ENCODE results near the gene OTUD5.

OTUD5 gene

DNA sequence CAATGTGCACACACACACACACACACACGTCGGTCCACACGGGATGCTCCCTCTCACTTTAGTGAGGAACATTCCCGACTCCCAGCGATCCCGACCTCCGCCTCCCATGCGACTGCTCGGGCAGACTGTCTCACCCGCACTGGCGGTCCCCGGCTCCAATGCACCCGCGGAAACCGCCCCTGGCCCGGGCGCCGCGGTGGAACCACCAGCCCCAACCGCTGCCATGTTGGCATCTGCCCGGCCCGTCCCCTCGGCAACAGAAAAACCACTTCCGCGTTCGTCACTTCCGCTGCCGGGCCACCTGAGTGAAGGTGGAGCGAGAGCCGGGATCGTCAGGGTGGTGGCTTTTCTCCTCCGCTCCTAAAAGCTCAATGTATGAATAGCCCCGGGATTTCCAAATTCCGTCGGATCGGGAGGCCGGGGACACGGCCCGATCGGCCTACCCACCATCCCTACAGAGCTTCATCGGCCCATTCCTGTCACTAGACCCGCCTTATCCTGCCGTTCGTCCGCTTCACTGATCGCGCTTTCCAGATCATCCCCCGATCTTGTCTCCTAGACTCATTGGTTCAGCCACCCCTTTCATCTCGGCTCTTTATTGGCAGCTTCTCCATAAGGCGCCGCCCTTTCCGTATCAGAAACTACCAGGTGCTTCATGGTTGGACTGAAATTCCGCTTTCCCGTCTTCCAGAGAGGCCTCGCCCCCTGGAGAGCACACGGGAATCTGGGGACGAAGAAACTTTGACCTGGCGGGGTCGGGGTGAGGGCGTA, 45.8 kb downstream of the OTUD5 start, which contains the start of gene SLC35A2:
SLC35A2 (minus strand) TSS at position 235 of the 771 bp plus-strand sequence; CDS start at position 225, 10 bp downstream.
- DNase-seq (ENCODE audit: low read depth in 2 of 2), result peak; percentile 54 to 65

DNA sequence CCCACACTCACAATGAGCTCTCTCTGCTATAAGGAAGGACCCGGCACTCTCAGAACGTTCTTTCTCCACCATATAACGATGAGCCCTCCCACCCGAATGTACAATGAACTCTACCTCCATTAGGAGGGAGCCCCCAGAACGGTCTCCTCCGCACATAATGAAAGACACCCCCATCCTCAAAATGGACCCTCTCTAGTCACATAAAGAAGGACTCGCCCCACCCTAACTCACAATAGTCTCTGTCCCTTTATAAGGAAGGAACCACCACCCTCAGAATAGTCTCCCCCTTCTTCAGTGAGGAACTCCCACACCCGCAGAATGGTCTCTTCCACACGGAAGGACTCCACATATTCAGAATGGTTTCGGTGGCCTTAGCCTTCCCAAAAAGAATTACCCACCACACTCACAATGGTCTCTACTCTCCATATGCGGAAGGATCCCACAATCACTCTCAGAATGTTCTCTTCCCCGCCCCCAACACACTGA, 46.4 kb downstream of the OTUD5 start:
- no peak for DNase-seq (ENCODE audit: low read depth in 2 of 2)

DNA sequence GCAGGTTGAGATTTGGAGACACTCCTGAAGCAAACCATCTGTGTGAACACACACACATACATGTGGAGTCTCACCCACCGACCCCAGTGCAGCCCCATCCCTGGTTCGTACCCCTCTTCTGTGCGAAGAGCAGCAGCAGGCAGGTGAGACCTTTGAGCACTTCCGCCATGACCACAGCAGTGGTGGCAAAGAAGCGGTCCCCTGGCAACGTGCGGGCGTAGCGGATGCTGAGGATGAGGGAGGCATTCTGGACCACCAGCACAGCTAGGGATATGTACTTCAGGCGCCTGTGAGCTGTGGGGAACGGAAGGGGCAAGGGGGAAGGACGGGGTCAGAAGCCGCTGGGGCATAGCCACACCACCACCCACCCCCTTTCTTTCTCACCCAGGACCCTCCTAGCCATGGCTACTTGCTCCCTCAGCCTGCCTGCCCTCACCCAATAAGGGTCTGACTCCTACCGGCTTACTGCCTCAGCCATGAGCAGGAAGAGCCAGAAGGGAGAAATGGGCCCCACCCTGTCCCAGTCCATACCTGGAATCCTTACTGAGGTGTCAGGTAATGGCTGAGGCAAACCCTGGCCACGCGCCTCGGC, 47.6 kb downstream of the OTUD5 start:
- no peak for DNase-seq (ENCODE audit: low read depth in 2 of 2)

DNA sequence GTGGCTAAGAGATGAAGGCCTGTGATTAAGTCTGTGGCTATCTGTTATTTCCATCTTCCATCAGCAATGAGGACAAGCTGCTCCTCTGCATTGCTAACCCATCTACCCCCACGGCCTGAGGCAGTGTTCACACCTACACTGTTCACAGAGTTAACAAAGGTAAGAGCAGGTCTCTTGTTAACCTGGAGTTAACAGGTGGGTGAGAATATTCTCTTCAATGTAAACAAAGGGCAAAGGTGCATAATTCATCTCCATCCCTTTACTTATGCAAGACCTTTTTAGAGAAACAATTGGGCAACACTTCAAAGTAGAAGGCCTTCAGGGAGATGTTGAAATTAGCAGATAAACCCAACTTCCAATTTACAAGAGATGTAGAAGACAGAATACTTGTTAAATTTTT, 48.8 kb downstream of the OTUD5 start:
- no peak for DNase-seq (ENCODE audit: low read depth in 2 of 2)

DNA sequence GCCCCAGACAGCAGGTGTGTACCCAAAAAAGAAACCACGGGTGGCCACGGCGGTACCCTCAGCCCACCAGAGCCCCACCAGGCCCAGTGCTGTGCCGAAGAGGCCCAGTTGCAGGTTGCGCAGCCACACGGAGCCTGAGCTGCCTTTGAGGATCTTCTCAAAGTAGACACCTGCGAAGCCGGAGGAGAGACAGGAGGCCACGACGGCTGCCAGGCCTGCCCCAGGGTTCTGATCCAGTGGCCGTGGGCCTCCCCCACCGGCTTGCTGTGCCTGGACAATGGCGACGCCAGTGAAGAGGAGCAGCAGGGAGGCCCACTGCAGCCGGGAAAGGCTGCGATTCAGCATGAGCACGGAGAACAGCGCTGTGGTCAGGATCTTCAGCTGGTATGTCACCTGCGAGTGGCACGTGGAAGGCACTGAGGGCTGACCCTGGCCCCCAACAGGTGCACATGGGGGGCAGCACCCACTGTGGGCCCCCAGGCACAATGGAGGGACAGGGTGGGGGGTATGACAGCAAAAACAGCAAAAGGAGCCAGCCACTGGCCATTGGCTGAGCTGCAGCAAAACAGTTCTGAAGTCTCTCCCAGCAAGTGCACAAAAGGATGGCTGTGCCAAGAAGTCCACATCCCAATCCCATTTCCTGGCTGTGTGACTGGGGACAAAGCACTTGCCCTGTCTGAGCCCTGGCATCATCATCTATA, 52.2 kb downstream of the OTUD5 start:
- no peak for DNase-seq (ENCODE audit: low read depth in 2 of 2)

DNA sequence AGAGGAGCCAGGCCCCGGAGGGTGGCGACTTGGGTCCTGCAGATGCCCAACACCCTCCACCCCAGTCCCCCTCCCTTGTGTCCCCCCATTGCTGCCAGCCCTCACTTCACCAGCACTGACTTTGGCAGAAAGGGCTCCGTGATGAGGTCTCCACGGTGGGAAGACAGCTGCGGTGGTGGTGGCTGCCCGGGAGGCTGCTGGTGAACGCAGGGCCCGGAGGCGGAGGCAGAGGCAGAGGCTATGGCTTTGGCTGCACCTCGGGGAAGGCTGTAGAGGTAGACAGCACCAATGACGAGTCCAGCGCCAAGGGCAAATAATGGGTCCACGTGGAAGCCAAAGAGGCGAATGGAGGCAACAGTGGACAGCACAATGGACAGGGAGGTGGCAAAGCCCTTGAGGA, 52.8 kb downstream of the OTUD5 start:
- DNase-seq (ENCODE audit: low read depth in 2 of 2), result no peak

DNA sequence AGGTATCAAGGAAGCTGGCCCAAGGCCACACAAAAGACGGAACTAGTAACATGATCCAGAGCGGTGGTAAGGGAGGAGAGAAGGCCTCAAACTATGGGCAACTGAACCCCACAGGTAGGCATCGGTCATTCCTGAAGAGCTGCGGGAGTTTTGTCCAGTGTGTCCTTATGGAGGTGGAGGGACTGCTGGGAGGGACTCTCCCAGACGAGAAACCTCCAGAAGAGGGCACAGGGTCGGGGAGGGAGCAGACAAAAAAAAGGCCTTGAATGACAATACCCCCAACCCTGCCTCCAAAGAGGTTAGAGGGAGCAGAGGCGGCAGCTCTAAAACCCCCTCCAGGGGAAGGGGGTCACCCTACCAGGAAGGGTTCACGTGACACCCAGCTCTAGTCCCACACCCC, 53.2 kb downstream of the OTUD5 start:
- DNase-seq (ENCODE audit: low read depth in 2 of 2), result no peak

DNA sequence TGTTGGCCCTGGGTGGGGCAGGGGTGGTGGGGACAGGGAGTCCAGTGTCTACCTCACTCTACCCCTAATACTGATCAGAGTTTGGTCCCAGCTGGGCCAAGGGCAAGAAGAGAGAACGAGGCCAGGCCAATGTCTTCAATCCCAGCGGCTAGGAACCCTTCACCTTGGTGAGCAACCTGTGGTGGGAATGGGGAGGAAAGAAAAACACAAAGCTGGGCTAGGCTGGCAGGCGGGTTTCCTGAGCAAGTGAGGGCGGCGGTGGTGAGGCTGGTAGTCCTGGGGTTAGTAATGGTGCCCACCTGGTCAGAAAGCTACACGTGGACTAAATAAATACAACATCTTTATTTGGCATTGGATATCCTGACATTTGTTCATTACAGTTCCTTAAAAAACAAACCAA, 54.1 kb downstream of the OTUD5 start:
- no peak for DNase-seq (ENCODE audit: low read depth in 2 of 2)

DNA sequence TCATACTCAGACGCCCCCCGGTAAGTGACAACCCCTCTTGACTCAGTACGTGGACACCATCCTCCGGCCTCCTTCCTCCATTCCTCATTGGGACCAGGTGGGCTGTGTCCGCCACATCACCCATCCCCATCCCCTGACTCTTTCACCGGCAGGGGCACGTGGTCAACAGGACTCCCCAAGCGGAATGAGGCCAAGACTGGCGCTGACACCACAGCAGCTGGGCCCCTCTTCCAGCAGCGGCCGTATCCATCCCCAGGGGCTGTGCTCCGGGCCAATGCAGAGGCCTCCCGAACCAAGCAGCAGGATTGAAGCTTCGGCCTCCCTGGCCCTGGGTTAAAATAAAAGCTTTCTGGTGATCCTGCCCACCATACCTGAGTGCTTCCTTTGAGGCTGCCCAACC, 54.6 kb downstream of the OTUD5 start:
- DNase-seq (ENCODE audit: low read depth in 2 of 2), result no peak

DNA sequence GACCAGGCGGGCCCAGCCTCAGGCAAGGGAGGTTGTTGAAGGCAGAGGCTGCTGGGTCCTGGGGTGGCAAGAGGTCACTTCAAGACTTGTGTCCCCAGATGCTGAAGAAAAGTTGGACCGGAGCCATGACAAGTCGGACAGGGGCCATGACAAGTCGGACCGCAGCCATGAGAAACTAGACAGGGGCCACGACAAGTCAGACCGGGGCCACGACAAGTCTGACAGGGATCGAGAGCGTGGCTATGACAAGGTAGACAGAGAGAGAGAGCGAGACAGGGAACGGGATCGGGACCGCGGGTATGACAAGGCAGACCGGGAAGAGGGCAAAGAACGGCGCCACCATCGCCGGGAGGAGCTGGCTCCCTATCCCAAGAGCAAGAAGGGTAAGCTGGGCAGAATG, 55.3 kb downstream of the OTUD5 start:
- no peak for DNase-seq (ENCODE audit: low read depth in 2 of 2)

DNA sequence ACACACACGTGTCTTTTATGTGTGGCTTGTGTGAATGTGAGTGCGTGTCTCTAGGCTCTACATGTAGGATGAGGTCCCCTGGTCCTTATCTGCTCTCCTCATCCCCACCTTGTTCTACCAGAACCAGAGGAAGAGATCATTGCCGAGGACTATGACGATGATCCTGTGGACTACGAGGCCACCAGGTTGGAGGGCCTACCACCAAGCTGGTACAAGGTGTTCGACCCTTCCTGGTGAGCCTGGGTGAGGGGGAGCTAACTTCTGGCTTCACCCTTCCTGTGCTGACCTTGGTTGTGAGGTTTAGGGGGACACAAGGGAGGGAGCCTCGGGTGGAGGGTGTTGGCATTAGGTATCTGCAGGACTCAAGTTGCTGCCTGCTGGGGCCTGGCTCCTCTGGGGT, 56.3 kb downstream of the OTUD5 start:
- no peak for DNase-seq (ENCODE audit: low read depth in 2 of 2)

DNA sequence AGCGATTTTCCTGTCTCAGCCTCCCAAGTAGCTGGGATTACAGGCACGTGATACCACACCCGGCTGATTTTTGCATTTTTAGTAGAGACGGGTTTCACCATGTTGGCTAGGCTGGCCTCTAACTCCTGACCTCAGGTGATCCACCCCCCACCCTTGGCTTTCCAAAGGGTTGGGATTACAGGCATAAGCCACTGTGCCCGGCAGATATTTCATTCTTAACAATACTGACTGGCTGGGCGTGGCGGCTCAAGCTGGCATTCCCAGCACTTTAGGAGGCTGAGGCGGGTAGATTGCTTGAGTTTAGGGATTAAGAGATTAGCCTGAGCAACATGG, 58.4 kb downstream of the OTUD5 start:
- DNase-seq (ENCODE audit: low read depth in 2 of 2), result no peak

DNA sequence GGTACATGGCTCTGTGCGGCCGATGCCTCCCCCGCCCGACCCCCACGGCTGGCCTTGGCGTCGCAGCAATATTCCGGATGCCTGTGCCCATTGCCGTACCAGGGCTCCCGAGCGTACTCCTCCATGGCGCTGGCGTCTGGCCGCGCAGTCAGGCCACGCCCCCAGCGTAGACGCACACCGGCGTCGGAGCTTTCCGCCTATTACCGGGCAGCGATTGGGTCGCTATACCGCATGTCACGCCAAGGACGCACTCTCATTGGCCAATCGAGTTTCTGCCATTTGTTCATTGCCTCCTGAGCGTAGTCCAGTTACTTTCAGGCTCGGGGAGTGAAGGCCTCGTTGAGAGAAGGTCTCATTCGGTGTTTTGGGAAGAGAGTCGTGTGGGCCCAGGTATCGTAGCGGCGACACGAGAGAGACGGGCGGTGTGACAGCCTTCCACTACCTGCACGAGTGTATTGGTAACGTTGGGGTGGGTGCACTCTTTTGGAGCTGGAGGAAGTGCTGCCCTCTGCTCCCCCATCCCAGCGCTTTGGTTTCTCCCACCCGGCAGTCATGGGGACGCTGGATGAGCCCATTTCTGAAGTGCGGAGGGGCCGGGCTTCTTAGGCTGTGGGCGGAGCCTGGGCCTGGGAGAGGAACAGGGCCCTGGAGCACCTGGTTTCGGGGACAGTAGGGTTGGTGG, 59.6 kb downstream of the OTUD5 start, which contains the start of the genes PQBP1 and TIMM17B:
PQBP1 (plus strand) TSS at position 306 of the 682 bp plus-strand sequence. CDS start 580 bp downstream, outside the sequence.
TIMM17B (minus strand) TSS at position 144 of the 682 bp plus-strand sequence; CDS start at position 125, 19 bp downstream.
- DNase-seq (ENCODE audit: low read depth in 2 of 2), result peak; percentile 60 to 65

DNA sequence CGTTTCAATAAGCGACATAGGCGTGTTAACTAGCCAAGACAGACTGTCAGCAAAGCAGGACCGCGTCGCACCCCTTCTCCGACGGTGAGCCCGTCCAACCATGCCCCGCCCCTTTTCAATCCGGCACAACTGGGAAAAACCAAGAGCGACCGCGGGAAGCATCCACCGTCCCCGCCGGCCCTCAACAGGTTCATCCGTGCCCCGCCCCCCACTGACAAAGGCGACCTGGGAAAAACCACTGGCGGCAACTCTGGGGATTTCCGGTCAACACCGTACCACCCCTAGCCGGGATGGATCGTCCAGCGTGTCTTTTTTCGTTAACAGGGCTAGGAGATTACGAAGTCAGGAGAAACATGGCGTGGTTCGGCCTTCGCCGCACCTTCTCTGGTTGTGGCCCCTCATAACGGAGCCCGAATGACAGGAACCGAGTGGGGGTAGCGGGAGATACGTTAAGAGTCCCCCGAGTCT, 60.2 kb downstream of the OTUD5 start:
- DNase-seq (ENCODE audit: low read depth in 2 of 2), result no peak

DNA sequence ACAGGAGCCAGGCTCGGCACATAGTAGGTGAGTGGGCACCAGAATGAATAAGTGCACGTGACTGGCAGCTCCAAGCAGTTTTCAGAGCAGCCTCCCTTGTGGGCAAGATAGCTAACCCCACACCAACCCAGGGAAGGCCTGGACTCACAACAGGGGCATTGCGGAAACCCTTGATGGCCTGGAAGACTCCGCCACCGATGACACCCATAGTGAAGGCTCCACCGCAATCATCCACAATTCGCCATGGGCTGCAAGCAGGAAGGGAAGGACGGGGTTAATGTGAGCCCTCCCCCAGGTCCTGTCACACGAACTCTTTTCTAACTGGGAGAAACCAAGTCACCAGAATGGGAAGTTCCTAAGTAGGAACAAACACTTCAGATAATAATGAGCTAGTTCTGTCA, 60.8 kb downstream of the OTUD5 start:
- DNase-seq (ENCODE audit: low read depth in 2 of 2), result no peak

DNA sequence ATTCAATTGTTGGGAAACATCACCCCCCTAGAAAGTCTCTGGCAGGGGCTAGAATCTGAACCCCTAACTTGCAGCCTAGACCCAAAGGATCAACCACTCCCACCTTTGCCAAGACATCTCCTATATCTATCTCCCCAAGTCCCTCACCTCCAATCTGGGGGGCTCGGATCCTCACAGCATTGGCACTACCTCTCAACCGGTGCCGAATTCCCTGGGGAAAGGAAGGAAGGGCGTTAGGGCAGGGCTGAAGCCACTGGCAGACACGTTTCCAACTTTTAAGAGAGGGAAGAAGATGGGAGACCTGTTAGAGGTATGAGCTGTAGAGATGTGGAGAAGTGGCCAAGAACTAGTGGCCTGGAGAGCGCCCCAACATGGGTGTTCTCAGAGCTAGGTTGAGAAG, 62.5 kb downstream of the OTUD5 start:
- no peak for DNase-seq (ENCODE audit: low read depth in 2 of 2)

DNA sequence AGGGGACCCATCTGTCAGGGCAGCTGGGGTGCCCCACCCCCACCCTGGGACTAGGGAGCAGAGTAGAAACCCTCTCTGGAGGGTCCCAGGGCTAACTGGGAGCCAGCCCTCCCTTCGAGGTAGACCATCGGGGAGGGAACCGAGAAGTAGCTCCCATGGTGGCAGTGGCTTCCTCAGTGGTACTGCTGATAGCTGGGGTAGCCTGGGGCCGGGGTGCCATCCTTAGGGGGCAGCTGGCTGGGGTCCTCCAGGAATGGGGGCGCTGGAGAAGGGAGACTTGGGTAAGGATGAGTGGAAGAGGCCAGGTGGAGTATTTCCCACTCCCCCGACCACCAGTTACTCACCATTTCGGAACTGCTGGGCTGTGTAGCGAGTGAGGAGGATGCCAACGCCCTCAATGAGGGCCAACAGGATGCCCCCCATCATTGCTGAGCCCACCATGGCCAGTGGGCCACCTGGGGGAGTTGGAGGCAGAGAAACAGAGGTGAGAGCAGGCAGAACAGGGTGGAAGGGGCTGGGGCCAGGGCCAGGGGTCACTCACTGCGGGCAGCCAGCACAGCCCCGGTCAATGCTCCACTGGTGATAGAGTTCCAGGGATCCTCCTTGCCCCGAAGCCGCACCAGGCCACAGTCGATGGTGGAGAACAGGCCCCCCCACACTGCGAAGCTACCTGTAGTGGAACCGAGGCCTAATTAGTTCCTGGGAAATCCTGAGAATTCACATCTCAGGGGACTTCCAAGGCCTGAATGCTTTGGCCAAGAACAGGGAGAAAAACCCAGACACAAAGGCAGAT, 63.7 kb downstream of the OTUD5 start:
- no peak for DNase-seq (ENCODE audit: low read depth in 2 of 2)

DNA sequence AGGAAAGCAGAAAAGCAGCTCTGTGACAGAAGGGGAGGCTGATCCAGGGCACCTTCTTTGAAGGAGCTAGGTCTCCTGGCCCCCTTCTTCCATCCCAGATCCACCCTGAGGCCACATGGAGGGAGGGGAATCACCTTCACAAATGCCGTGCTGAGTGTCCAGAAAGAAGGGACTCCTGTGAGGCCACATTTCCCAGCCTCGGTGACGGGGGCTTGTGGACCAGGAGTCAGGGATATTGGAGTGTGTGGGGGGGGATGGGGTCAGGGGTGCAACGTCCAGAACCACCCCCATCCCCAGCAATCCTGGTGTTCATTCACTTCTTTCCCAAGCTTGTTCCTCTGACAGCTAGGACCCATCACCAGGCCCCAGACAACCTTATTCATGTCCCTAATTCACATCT, 64.5 kb downstream of the OTUD5 start:
- no peak for DNase-seq (ENCODE audit: low read depth in 2 of 2)

DNA sequence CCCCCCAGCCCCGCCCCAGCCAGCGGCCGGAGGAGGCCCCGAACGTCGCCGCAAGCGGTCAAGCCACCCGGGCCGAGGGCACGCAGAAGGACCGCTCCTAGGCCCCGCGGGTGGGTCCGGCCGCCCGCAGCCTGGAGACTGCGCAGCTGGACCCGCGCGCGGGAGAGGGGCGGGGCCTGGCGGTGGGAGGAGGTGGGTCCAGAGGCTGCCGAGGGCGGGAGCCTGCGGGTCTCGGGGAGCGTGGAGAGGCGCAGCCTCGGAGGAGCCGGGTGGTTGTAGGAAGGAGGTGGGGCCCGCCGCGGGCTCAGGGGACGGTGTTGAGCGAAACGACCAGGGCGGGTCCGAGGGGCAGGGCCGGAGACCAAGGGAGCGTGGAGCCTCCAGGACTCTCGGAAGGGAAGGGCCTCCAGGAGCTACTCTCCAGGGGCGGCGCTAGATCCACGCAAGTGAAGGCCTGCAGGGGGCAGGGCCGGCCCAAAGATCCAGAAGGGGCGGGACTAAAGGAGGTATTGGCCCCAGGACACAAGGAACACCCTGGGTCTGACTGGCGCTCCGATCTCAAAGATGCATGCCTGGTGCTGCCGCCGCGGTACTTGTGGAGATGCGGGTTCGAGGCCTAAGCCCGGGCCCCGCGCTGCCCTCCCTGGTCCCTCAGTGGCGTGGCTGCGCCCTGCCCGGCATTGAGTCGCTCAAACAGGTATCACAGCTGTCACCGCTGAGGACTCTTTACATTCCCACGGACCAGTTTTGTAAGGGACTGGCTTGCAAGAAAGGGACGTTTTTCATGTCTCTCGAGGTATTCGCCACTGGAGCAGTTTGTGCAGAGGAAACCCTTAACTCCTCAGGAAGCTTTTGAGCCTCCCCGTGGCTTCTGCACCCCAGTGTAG, 65.8 kb downstream of the OTUD5 start:
- DNase-seq (ENCODE audit: low read depth in 2 of 2), result peak; percentile 15 to 43

DNA sequence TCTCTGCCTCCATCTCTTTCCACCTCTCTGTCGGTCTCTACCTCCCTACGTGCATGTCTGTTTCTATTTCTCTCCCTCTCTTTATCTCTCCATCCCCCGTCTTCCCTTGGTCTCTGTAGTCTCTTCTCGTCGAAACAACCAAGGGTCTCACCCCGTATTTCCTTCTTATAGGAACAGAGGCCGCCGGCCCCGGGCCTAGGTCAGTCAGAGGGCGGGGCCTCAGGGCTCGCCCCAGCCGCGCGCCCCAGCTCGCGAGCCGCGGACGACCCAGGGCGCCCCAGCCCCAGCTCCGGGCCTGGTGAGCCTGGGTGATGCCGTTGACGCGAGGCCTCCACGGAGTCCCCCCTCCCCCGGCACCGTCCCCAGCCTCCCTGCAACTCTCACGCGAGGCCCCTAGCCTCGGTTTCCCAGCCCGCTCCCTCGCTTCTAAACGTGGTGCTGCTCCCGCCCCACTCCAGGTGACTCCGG, 66.4 kb downstream of the OTUD5 start:
- no peak for DNase-seq (ENCODE audit: low read depth in 2 of 2)
